DND-41 (cell line): ENCODE data around the gene RGL4.

Source experiments
- EZH2 ChIP-seq: IDR thresholded peaks from 3 replicates; pipeline ENCODE4 v1.6.1; 2012; ENCODE audit warnings: borderline replicate concordance, low read depth, mild to moderate bottlenecking, moderate library complexity, low read length, inconsistent platforms; ENCODE audit not compliant: severe bottlenecking
- TF ChIP-seq, protein P1 (sequence below): IDR thresholded peaks from 2 replicates; pipeline ENCODE4 v1.5.1; 2012; ENCODE audit warnings: borderline replicate concordance, low read length, moderate library complexity, mild to moderate bottlenecking; ENCODE audit not compliant: poor library complexity, severe bottlenecking; ENCODE audit errors: extremely low read depth

DNA sequence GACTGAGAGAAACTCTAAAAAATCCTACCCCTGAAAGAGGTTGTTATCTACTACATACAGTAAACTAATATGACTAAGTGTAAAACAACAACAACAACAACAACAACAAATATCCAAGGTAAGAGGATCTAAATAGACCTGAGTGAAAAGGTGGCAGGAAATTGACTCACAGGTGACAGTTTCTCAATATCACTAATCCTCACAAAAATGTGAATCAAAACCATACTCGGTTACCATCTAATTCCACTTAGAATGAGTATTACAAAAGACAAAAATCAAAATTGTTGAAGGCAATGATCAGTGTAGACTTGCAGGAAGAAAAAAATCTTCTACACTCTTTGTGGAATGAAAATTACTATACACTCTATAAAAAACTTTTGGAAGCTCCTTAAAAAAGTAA is 17.5 kb downstream of the RGL4 start:
- TF ChIP-seq, protein P1, sequence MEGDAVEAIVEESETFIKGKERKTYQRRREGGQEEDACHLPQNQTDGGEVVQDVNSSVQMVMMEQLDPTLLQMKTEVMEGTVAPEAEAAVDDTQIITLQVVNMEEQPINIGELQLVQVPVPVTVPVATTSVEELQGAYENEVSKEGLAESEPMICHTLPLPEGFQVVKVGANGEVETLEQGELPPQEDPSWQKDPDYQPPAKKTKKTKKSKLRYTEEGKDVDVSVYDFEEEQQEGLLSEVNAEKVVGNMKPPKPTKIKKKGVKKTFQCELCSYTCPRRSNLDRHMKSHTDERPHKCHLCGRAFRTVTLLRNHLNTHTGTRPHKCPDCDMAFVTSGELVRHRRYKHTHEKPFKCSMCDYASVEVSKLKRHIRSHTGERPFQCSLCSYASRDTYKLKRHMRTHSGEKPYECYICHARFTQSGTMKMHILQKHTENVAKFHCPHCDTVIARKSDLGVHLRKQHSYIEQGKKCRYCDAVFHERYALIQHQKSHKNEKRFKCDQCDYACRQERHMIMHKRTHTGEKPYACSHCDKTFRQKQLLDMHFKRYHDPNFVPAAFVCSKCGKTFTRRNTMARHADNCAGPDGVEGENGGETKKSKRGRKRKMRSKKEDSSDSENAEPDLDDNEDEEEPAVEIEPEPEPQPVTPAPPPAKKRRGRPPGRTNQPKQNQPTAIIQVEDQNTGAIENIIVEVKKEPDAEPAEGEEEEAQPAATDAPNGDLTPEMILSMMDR = no peak
- TF ChIP-seq EZH2 = no peak
